ENCODE data around the gene AKAP6. TPM values are rescaled to one million over a fixed set of nuclear protein-coding genes. Genes with fewer than 3 reads are reported as not detected.

Gene AKAP6
- total RNA-seq, 1 donor from 2014 or later, result 600 TPM

DNA sequence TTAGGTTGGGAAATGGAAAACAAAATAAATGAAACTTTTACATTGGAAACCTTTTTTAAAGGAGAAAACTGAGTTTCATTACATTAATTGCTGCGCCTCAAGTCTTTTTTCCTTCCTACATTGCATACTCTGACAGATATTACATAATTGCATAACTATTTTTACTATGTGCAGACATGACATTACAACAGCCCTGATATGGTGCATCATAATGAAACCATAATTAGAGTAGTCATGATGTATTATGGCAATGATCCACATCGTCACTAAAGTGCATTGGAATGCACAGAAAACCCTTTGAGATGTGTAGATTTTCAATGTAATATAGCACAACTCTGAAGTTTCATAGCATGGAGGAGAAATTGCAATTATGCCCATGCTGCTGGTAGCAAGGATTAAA, 391.8 kb downstream of the AKAP6 start:
- Mint-ChIP-seq H3K4me1 (ENCODE audit: low read depth, unreplicated experiment) (peaks cover 5% of the 10 kb centered on the region), H3K27me3 (ENCODE audit: unreplicated experiment) (peaks cover 9% of the 10 kb centered on the region), H3K27ac (ENCODE audit: unreplicated experiment) (no peak overlapping the region), H3K9me3 (ENCODE audit: unreplicated experiment) (peaks cover 9% of the 10 kb centered on the region), H3K4me3 (ENCODE audit: unreplicated experiment) (no peak overlapping the region), H3K36me3 (ENCODE audit: unreplicated experiment) (peaks cover 4% of the 10 kb centered on the region)
- TF ChIP-seq, protein P1, sequence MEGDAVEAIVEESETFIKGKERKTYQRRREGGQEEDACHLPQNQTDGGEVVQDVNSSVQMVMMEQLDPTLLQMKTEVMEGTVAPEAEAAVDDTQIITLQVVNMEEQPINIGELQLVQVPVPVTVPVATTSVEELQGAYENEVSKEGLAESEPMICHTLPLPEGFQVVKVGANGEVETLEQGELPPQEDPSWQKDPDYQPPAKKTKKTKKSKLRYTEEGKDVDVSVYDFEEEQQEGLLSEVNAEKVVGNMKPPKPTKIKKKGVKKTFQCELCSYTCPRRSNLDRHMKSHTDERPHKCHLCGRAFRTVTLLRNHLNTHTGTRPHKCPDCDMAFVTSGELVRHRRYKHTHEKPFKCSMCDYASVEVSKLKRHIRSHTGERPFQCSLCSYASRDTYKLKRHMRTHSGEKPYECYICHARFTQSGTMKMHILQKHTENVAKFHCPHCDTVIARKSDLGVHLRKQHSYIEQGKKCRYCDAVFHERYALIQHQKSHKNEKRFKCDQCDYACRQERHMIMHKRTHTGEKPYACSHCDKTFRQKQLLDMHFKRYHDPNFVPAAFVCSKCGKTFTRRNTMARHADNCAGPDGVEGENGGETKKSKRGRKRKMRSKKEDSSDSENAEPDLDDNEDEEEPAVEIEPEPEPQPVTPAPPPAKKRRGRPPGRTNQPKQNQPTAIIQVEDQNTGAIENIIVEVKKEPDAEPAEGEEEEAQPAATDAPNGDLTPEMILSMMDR (IDR thresholded peaks at IDR 0.05; ENCODE audit: partially characterized antibody, unreplicated experiment), result no peak
- DNase-seq, result no peak

GRCh38 chr14:32722631-32723183, 393.6 kb downstream of the AKAP6 start:
- Mint-ChIP-seq H3K27ac (ENCODE audit: unreplicated experiment) (no peak overlapping the region), H3K4me1 (ENCODE audit: low read depth, unreplicated experiment) (peaks cover 9% of the 10 kb centered on the region), H3K4me3 (ENCODE audit: unreplicated experiment) (no peak overlapping the region), H3K36me3 (ENCODE audit: unreplicated experiment) (peaks cover 4% of the 10 kb centered on the region), H3K9me3 (ENCODE audit: unreplicated experiment) (peaks cover 9% of the 10 kb centered on the region), H3K27me3 (ENCODE audit: unreplicated experiment) (peaks cover 9% of the 10 kb centered on the region)
- DNase-seq, result no peak
- TF ChIP-seq, protein P1 (IDR thresholded peaks at IDR 0.05; ENCODE audit: partially characterized antibody, unreplicated experiment), result no peak

- TF ChIP-seq, protein P1 (IDR thresholded peaks at IDR 0.05; ENCODE audit: partially characterized antibody, unreplicated experiment), result no peak
- peaks cover 9% of the 10 kb centered on the region for H3K4me1 Mint-ChIP-seq (ENCODE audit: low read depth, unreplicated experiment)
- H3K36me3 Mint-ChIP-seq (ENCODE audit: unreplicated experiment), result peaks cover 4% of the 10 kb centered on the region
- H3K27ac Mint-ChIP-seq (ENCODE audit: unreplicated experiment), result no peak overlapping the region
- no peak for DNase-seq
- no peak overlapping the region for H3K4me3 Mint-ChIP-seq (ENCODE audit: unreplicated experiment)
- H3K27me3 Mint-ChIP-seq (ENCODE audit: unreplicated experiment), result peaks cover 9% of the 10 kb centered on the region
- peaks cover 11% of the 10 kb centered on the region for H3K9me3 Mint-ChIP-seq (ENCODE audit: unreplicated experiment)
Measured at GRCh38 chr14:32724867-32725471, 395.9 kb downstream of the AKAP6 start.

DNA sequence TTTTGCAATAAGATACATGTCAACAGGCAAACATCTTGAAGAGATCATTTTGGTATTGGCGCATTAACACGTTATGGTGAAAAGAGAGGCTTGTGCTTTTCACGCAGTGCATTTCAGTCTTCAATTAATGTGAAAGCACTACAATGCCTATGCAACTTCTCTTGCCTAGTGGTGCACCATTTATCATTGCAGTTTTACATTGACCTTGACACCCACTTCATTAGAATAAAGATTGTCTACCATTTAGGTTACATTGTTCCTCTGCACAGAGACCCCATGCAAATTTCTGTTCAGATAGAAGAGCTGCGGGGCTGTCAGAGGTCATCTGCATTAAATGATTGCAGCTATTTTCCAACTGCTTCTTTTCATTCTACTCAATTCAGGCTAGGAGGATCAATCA, 397.4 kb downstream of the AKAP6 start:
- Mint-ChIP-seq H3K9me3 (ENCODE audit: unreplicated experiment) (peaks cover 8% of the 10 kb centered on the region), H3K4me1 (ENCODE audit: low read depth, unreplicated experiment) (peaks cover 9% of the 10 kb centered on the region), H3K36me3 (ENCODE audit: unreplicated experiment) (peaks cover 4% of the 10 kb centered on the region), H3K27ac (ENCODE audit: unreplicated experiment) (no peak overlapping the region), H3K27me3 (ENCODE audit: unreplicated experiment) (peaks cover 9% of the 10 kb centered on the region), H3K4me3 (ENCODE audit: unreplicated experiment) (no peak overlapping the region)
- no peak for DNase-seq
- TF ChIP-seq, protein P1 (IDR thresholded peaks at IDR 0.05; ENCODE audit: partially characterized antibody, unreplicated experiment), result no peak

DNA sequence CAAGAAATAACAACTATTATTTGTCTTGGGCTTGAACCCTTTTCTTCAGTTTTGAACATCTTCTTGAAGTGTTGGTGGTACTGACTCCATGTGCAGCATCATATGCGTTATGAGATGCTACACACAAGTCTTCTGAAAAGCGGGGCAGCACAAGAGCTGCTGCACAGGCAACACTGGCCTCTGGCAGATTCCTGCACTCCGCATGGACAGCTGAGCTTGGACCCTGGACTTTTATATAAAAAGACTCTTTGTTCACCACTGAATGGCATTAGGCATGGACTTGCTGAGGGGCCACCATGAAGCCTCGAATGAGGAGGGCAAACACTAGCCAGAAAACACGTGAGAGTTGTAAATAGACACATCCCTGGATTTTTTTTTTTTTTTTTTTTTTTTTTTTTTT, 398.7 kb downstream of the AKAP6 start:
- H3K27ac Mint-ChIP-seq (ENCODE audit: unreplicated experiment), result no peak overlapping the region
- H3K4me1 Mint-ChIP-seq (ENCODE audit: low read depth, unreplicated experiment), result peaks cover 9% of the 10 kb centered on the region
- peaks cover 5% of the 10 kb centered on the region for H3K27me3 Mint-ChIP-seq (ENCODE audit: unreplicated experiment)
- DNase-seq, result no peak
- no peaks in the 10 kb centered on the region for H3K36me3 Mint-ChIP-seq (ENCODE audit: unreplicated experiment)
- peaks cover 6% of the 10 kb centered on the region for H3K9me3 Mint-ChIP-seq (ENCODE audit: unreplicated experiment)
- TF ChIP-seq, protein P1 (IDR thresholded peaks at IDR 0.05; ENCODE audit: partially characterized antibody, unreplicated experiment), result no peak
- no peak overlapping the region for H3K4me3 Mint-ChIP-seq (ENCODE audit: unreplicated experiment)

All from glutamatergic neuron (in vitro differentiated cells).